SK-N-SH (cell line): ENCODE data around the gene HSPH1.

ENCODE experiments used
- CTCF ChIP-seq: fragments of 200-600 bp; sonication (generic); IDR thresholded peaks from 2 replicates; pipeline ENCODE4 v1.6.1; 2017; ENCODE audit warnings: antibody characterized with exemption, mild to moderate bottlenecking, moderate library complexity
- EP300 ChIP-seq, 2 experiments: IDR thresholded peaks; 2 replicates each; pipeline versions ENCODE4 v1.4.0 to v1.6.1; 2012; ENCODE audit warnings: borderline replicate concordance in 1 of 2, low read depth in 1 of 2, low read length in 1 of 2
- FOXM1 ChIP-seq: IDR thresholded peaks from 2 replicates; pipeline ENCODE4 v1.4.0; 2012; ENCODE audit warnings: low read depth, mild to moderate bottlenecking
- MXI1 ChIP-seq: IDR thresholded peaks from 2 replicates; pipeline ENCODE4 v1.6.1; 2012; ENCODE audit warnings: mild to moderate bottlenecking, low read depth, low read length, improper control_type of control experiment
- POLR2AphosphoS5 ChIP-seq: IDR thresholded peaks from 2 replicates; pipeline ENCODE4 v1.6.1; 2012; ENCODE audit warnings: low read depth, low read length
- RCOR1 ChIP-seq: fragments of 150-350 bp; IDR thresholded peaks from 2 replicates; pipeline ENCODE4 v1.6.1; 2017; ENCODE audit warnings: antibody characterized with exemption, low read length
- YY1 ChIP-seq: IDR thresholded peaks from 2 replicates; pipeline ENCODE4 v1.4.0; 2012; ENCODE audit warnings: low read depth, mild to moderate bottlenecking

DNA sequence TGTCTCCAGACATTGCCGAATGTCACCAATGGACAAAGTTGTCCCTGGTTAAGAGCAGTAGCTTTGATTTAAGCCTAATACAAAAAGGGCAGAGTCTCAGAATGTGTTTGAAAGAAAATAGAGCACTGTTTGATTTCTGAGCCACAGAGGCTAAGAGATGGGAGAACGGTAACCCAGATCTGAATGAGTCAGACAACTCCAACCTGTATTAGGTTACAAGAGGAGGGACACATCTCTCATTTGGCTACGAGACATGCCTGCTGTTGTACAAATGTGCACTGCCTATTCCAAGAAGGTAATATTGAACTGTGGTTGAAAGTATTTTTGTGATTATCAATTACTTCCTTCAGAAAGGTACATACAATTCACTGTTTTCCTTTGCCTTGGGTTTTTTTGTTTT lies 4.9 kb upstream of the HSPH1 start:
- no peak for TF ChIP-seq MXI1
- no peak for TF ChIP-seq YY1
- TF ChIP-seq FOXM1: no peak
- TF ChIP-seq POLR2AphosphoS5: no peak
- no peak for TF ChIP-seq CTCF
- no peak for TF ChIP-seq EP300 (IDR thresholded peaks at IDR 0.05; ENCODE audit: borderline replicate concordance in 1 of 2, low read depth in 1 of 2, low read length in 1 of 2)
- TF ChIP-seq RCOR1: no peak
